Inferior parietal cortex (tissue), 1 donor: ENCODE data around the gene PPME1.

Experiments
- DNase-seq: peaks from one replicate; pipeline ENCODE4 v3.0.0-alpha.2; 2016; ENCODE audit errors: extremely low spot score

The PPME1 gene

DNA sequence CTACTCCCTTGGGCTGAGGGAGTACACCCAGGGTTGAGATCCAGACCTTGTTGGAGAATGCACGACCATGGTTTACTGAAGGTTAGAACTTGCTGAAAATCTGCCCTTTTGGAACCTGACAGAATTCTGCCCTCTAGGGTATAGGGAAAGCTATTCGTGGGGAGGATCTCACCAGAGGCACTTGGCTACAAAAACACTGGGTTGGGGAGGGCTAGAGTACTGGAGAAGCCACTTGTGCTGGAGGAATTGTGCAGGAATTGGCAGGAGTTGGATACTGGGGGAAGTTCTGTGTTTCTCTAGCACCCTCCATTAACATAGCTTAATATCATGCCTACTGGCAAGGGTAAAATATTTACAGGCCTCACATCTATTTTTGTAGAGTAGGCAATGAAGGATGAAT is 55.8 kb downstream of the PPME1 start:
- no peak for DNase-seq

DNA sequence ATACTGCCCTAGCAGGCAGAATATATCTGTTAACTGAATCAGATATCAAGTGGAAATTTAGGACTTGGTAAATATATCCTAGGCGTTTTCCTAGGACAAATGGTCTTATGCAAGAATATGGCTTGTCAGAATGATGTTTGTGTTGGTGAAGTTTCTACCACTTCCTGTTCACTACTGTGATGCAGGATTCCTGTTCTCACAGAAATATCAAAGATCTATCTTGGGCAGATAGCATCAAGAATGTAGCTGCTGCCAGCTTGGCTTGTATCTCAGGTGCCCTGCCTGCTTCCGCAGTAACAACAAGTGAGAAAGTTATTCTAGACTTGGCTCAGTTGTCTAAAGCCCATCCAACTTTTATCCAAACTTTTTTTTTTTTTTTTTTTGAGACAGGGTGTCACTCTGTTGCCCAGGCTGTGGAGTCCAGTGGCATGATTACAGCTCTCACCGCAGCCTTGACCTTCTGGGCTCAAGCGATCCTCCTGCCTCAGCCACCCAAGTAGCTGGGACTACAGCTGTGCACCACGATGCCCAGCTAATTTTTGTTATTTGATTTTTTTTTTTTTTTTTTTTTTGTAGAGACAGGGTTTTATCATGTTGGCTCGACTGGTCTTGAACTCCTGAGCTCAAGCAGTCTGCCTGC is 61.3 kb downstream of the PPME1 start:
- no peak for DNase-seq

DNA sequence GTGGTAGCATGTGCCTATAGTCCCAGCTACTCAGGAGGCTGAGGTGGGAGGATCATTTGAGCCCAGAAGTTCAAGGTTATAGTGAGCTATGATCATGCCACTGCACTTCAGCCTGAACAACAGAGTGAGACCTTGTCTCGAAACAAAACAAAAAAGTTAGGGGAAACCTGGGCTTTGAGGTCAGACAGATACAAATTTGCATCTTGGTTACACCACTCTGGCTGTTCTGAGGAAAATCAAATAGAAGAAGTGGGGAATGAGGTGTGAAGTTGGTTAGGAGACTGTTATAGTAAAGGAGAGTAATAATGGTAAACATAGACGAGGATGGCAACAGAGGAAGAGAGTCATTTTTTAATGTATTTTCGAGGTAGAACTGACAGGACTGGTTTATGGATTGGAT is 62.6 kb downstream of the PPME1 start:
- DNase-seq: no peak

DNA sequence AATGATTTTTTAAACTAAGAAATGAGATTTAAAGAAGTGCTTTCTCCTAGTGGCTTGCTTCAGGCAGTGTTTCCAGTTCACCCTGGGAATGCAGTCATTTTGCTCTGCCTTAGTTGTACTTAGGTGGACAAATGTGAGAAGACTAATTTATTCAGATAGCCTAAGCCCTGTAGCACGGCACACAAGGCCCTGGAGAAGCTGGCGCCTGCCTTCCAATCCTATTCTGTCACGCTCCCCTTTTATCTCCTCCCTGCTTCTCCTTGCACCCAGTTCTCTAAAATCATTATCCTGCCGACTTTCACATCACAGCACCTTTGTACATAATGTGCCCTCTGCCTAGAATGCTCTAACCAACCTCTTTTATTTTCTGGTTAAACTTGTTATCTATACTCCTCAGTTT is 64.0 kb downstream of the PPME1 start:
- DNase-seq: no peak

DNA sequence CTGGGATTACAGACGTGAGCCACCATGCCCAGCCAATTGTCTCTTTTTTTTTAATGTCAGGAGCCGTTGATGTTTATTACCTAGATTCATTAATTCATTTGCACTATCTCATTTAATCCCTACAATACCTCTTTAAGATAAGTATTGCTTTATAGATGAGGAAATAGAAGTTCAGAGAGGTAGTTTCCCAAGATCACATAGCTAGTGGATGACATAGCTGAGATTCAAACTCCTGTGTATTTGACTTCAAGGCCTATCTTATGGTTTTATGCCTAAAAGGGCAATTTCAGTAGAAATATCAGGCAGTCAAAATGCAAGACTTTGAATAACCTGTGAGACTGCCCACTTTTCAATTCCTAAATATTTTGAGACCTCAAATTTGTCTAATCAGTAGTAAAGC is 66.5 kb downstream of the PPME1 start:
- DNase-seq: no peak

DNA sequence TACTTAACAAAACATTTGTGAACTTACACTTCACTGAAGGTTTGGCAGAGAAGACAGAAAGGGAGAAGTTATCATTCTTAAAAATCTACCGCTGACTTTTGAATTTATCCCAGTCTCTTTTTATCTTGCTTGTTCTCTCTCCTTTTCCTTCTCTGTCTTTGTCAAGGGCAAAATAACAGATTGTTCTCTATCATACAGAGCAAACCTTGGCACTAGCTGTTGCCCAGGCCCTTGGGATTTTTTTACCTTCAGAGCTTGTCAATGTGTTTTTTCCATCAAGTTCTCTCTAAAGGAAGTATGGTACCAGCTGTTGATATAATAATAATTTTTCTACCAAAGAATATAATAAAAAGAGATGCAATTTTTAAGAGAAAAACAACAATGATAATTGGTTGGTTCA is 67.2 kb downstream of the PPME1 start:
- no peak for DNase-seq

DNA sequence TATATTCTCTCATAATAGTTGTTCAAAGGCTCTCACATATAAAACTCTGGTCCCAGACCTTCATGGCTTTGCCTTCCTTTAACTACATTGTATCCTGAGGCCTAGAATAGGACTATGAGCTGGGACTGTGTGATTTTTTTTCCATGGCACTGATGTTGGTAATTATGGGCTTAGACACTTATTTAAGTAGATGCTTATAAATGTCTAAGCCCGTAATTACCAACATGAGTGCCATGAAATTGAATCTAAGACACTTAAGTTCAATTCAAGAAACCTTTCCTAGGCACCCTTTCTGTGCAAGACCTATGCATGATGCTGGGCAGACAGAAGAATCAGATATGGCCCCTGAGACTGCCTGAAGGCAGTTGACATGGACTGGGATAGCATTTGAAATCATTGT is 77.4 kb downstream of the PPME1 start:
- DNase-seq: no peak

DNA sequence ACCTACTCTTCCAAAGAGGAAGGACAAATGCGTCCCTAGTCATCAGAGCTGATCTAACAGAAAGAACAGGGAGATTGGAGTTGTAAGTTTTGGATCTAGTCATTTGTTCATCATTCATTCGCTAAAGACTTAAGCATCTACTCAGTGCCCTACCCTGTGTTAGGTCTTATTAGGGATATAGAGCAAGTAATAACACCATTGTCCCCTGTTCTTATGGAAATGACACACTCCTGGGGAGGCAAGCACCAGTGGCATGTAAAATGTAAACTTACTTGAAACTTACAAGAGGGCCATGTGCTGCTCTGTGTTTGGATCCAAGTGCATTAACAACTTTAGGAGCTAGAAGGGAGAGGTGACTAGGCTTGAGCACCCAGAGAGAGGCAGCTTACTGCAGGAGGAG is 78.4 kb downstream of the PPME1 start:
- no peak for DNase-seq

DNA sequence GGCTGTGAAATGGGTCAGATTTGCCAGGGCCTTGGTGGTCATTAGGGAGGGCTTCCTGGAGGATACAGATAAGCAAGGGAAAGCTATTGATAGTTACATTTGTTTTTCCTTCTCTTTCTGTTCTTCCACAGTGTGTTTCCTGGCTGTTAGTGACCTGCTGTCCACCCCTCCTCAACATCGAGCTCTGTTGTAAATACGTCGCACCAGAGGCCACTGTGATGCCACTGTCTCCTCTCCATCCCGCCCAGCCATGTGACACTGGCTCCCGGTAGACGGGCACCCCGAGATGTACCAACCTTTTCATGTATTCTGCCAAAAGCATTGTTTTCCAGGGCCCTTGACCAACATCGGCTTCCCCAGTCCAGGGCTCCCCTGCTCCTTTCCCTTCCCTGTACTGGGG is 82.3 kb downstream of the PPME1 start:
- DNase-seq: no peak

DNA sequence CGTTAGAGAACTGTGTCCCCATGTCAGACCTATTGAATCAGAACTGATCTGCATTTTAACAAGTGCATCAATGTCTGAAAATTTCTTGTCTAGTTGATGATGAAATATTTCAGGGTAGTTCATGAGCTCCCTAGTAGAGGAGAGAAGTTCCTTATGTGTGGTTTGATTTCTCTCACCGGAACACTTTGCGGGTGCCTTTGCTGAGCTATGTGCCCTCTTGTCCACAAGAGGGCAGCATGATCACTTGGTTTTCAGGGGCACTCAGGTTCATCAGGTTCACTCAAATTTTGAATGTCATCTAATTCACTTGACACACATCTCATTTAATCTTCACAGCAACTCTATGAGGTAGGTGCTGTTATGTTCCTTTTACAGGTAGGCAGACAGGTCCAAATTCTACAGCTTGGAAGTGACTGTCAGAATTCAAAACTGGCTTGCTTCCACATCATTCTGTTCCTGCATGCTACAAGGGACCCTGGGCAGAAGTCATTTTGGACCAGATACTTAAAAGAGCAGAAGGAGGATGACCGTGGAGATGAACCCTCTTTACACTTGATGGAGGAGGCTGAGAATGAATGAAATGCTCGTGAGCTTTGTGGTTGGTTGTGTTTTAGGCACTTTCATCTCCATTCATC is 84.8 kb downstream of the PPME1 start:
- peak; percentile 88 for DNase-seq

DNA sequence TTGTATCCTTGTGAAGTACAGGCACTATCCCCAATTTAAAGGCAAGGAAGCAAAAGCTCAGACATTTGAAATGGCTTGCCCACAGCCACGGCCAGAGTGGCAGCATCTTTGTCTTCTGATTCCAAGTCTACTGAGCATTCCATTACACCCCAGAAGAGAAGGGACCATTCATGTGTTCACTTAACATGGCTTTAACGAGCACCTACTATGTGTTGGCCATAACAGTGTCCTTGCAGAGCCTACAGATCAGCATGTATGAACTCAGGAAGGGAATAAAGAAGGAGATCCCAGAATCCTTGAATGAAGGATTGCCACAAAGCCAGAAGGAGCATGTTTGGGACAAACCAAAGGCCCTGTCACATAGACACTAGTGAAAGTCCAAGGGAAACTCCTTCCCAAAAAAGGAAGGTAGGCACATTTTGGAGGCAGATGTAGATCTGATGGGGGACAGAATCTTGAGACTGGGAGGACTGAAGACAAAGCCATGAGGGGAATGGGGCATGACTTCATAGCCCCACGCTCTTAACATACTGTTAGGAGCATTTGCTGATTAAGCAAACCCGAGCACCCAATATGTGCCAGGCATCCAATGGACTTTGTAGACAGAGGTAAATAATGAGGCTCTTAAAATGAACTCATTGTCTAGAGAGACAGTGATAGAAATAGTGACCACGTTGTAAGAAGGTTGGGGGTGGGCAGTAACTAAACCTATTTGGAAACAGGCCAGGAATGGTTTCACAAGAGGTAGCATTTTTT is 85.5 kb downstream of the PPME1 start:
- no peak for DNase-seq

DNA sequence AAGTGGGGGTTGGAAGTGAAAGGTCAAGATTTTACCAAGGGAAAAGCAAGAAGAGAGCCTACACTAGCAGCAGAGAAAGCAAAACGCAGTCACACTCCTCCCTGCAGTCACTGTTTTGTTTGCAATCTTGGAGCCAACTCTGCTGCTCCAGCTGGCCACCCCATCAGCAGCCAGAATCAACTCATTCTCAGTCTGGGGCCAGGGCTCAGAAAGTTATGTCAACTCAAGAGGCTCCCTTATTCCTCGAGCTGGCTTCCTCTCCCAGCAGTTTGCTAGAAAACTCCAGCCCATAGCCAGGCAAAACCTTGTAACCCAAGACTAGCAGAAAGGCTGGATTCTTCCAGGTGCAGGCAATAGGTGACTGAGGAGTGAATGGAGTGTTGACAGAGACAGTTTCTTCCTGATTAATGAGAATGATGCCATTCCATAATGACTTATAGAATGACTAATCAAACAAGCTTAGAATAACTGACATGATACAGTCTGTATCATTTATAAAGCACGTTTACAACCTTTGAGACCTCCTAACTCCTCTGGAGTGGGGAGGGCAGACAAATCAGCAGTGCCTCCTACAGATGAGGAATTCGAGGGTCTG is 87.0 kb downstream of the PPME1 start:
- no peak for DNase-seq

DNA sequence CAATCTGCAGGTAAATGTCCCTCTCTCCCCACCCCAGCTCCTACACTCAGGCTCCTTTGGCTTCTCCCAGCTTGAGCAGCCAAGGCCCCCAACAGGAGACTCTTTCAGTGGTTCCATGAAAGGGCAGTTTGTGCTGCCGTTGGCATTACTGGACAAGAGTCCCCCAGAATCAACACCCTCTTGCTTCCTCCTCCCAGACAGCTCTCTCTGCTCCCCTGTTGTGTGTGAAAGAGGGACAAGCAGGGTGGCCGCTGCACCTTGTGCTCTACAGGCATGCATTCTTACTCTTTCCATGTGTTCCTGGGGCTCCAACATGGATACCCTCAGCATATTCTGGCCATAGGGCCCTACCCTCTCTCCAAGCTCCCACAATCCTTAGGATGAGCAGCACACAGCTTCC is 91.6 kb downstream of the PPME1 start:
- no peak for DNase-seq

DNA sequence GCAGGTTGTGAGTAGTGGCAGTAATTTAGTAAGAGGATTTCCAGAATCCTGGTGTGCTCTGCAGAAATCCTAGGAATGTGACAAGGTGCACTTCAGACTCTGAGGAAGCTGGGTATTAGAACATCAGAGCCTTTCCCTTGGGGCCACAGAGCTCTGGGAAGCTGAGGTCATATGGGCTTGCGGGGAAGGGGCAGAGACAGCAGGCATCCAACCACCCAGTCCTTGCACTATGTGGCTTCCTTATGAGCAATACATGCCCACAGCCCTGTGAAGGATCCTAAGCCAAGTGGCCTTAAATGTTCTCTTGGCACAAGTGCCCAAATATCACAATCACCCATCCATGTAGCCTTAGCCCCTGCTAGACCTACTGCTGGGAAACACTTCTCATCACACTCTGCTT is 94.2 kb downstream of the PPME1 start:
- DNase-seq: no peak

DNA sequence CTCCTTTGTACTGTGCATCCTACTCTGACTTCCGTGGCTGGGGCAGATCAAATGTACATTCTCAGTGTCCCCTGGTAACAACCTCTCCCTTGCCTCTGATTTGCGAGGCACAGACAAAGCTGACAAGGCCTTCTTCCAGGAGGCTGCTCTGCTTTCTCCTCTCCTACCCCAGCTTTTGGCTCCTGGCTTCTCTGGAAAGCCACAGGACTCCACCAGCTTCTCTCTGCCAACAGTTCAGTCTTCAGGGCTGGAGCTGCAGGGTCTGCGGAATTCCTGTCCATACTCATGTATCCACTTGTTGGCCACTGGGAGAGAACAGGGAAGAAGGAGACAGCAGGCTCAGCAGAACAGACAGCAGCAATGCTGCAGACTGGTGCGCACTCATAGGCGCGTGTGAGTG is 95.9 kb downstream of the PPME1 start:
- DNase-seq: no peak

DNA sequence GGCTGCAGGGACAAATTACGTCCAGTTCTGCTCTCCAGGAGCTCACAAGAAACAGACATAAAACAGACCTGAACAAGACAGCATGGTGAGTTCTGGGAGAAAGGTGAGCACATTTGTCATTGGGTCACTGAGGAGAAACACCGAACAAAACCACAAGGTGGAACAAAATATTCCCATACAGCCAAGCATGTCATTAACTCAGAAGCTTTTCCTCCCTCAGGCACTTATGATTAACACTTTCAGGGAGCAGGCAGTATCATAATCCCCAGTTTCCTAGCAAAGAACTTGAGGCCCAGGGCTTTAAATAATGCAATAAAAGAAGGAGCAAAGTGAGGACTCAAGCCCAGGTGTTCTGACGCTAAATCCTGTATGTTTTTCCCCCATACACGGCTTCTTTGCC is 97.4 kb downstream of the PPME1 start:
- DNase-seq: no peak

DNA sequence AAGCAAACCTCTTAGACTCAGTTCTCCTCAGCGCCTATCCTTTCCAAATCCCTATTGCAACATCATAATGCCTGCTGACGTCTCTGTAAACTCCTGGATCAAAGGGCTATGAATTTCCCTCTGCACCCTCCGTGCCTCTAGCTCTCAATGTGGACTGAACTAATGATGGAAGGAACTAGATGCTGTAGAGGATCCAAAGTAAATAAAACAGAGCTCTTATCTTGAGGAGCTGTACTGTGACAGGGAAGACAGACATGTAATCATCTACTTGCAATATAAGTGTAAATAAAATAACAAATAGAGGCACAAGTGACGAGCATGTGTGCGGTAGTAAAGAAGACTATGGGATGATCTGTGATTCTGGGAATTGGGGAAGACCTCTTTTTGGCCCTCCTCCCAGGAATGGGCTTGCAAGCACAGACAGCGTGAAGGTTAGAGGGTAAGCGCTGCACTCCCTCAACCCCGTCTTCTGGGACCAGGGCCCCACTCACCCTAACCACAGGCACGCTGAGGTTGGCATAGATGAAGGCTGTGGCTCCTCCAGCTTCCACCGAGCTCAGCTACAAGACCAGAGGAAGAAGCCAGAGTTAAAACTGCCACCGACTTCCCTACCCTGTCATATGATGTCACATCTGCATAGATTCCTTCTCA is 98.2 kb downstream of the PPME1 start:
- DNase-seq: no peak

DNA sequence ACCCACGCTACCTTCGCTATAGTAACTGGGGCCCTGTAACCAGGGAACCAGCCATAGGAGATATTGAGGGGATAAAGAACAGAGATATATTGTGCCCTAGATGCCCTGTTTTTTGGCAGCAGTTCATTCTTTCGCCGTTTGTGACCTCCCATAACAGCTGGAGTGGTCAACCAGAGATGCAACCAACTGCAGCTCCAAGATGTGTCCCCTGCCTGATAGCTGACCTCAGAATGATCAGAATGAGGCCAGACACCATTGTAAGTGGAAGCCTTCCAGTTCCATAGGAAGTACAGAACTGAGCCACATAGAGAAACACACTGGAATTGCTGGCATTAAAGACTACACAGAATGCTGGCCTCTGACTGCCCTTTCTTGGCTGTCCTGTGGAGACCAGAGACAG is 101.2 kb downstream of the PPME1 start:
- DNase-seq: no peak

DNA sequence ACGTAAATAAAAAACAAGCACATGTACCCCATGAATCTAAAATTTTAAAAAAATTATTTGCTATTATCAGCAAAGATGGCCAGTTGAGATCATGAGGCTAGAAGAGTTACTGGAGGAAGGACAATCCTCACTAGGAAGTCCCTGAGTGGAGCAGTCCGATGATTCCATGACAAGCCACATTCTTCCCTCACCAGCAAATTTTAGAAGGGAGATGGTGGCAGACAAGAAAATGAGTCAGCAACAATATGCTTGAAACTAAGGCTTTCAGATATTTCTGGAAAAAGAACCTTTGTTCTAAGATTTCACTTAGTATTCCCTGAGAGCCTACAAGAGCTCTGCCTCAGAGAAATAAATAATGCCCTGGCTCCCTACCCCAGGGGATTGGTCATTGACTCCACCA is 105.5 kb downstream of the PPME1 start:
- DNase-seq: no peak

DNA sequence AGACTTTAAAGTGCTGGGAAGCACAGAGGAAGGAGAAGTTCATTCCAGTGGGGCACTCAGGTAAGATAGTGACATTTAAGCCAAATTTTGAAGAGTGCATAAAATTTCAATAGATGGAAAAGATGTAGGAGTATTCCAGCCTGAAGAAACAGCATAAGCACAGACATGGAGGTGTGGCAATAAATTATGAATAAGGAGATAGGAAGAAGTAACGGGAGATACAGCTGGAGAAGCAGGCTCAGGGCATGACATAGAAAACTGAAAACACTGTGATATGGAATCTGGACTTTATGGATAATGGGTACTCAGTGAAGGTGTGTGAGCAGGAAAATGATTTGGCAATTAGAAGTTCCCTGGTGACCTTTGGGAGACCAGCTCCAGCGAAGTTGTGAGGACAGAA is 107.0 kb downstream of the PPME1 start:
- no peak for DNase-seq

DNA sequence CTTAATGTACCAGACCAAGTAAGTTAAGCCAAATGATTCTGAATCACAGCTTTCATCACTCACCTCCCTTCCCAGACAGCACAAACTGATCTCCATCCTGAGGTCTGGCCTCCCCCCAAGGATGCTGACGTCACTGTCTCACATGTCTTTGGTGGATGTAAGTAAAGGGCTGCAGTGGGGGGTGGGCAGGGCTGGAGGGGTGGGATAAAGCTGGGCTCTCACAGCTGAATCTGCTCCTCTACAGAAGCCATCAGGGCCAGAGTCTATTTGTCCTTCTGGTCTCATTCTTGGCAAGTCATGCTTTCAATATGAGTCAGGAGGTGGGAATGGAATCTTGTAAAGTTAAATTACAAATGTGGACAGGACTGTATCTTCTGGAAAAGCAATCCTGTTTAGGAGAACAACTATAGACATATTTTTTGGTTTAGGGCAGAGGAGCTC is 107.7 kb downstream of the PPME1 start:
- no peak for DNase-seq

DNA sequence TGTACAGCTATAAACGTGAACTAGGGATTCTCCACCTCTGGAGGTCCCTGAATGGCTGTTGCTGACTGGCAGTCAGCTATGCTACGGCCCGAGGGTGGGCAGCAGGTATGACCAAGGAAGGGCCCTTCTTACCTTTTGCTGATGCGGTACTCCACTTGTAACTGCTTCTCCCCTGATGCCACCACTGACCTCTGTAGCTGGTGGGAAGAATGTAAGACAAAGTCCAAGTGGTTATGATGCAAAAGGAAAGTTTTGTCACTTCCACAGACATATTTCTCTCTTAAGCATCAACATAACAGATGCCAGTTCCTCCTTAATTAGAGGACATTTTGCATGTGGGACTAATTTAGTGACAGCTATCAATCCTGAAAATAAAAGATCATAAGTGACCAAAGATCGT is 108.2 kb downstream of the PPME1 start:
- DNase-seq: no peak
